Measurements from ENCODE around the gene AXIN2. TPM values are rescaled to one million over a fixed set of nuclear protein-coding genes. Genes with fewer than 3 reads are reported as not detected.
A peak's percentile ranks its signal among the peaks of the same experiment; 100 is the strongest.
"Not testable (repeated sequence)": the region's sequence is repeated elsewhere in the genome, so short reads cannot be mapped to it uniquely, and the experiment has no call there.

AXIN2 gene
- total RNA-seq, 2 donors from 2014 or later, result 0.96 to 3.6 TPM

- Mint-ChIP-seq H3K36me3 (no peaks in the 10 kb centered on the region), H3K9me3 (no peaks in the 10 kb centered on the region), H3K27ac (no peak overlapping the region)
- DNase-seq (ENCODE audit: low spot score in 2 of 2) (no peak), ATAC-seq (no peak)
Observed at GRCh38 chr17:65488665-65489064, 72.8 kb downstream of the AXIN2 start.

- no peaks in the 10 kb centered on the region for H3K9me3 Mint-ChIP-seq
Observed at GRCh38 chr17:65487990-65488389, 73.5 kb downstream of the AXIN2 start.

GRCh38 chr17:65487161-65487560 lies 74.3 kb downstream of the AXIN2 start:
- Mint-ChIP-seq H3K27ac (peak overlapping the region in 1 of 2 donors; percentile 89), H3K36me3 (no peaks in the 10 kb centered on the region), H3K9me3 (peaks cover 0 to under 1% of the 10 kb centered on the region in 2 donors)
- peak; percentile 38 to 81 for ATAC-seq
- DNase-seq (ENCODE audit: low spot score in 2 of 2), result no peak

More at GRCh38 chr17:65487990-65488389, 73.5 kb downstream of the AXIN2 start:
- Mint-ChIP-seq H3K36me3 (no peaks in the 10 kb centered on the region), H3K27ac (no peak overlapping the region)
- ATAC-seq, result no peak
- no peak for DNase-seq (ENCODE audit: low spot score in 2 of 2)

- DNase-seq (ENCODE audit: low spot score in 2 of 2) (no peak), ATAC-seq (no peak)
- Mint-ChIP-seq H3K27ac (no peak overlapping the region), H3K36me3 (no peaks in the 10 kb centered on the region), H3K9me3 (peaks cover 0 to 6% of the 10 kb centered on the region in 2 donors)
Observed at GRCh38 chr17:65485388-65486299, 75.8 kb downstream of the AXIN2 start.

- H3K36me3 Mint-ChIP-seq; ATAC-seq; DNase-seq (ENCODE audit: low spot score in 2 of 2); H3K9me3 Mint-ChIP-seq; H3K27ac Mint-ChIP-seq: not testable (repeated sequence)
Observed at GRCh38 chr17:65484405-65484804, 77.0 kb downstream of the AXIN2 start.

GRCh38 chr17:65483438-65483837 lies 78.0 kb downstream of the AXIN2 start:
- Mint-ChIP-seq H3K36me3 (no peaks in the 10 kb centered on the region), H3K9me3 (peaks cover 0 to 6% of the 10 kb centered on the region in 2 donors), H3K27ac (no peak overlapping the region)
- ATAC-seq (no peak), DNase-seq (ENCODE audit: low spot score in 2 of 2) (no peak)

- H3K27ac Mint-ChIP-seq, result peak overlapping the region in 1 of 2 donors; percentile 72
- no peak for DNase-seq (ENCODE audit: low spot score in 2 of 2)
- H3K36me3 Mint-ChIP-seq, result no peaks in the 10 kb centered on the region
- ATAC-seq, result no peak
- H3K9me3 Mint-ChIP-seq, result peaks cover 0 to 6% of the 10 kb centered on the region in 2 donors
Observed at GRCh38 chr17:65482201-65482600, 79.2 kb downstream of the AXIN2 start.

- peaks cover 0 to 6% of the 10 kb centered on the region in 2 donors for H3K9me3 Mint-ChIP-seq
- DNase-seq (ENCODE audit: low spot score in 2 of 2) (no peak), ATAC-seq (no peak)
- H3K36me3 Mint-ChIP-seq, result no peaks in the 10 kb centered on the region
- H3K27ac Mint-ChIP-seq, result no peak overlapping the region
Observed at GRCh38 chr17:65479282-65479681, 82.2 kb downstream of the AXIN2 start.
